ENCODE results near the gene ZBTB26. TPM values are rescaled to one million over a fixed set of nuclear protein-coding genes. Genes with fewer than 3 reads are reported as not detected.

ZBTB26 gene
- total and polyA plus RNA-seq, 10 of the 15 experiments (the other 5 are each of a cell fraction or from before 2014, with no cell fraction given): 1.8 to 19.5 (median 4.5) TPM

DNA sequence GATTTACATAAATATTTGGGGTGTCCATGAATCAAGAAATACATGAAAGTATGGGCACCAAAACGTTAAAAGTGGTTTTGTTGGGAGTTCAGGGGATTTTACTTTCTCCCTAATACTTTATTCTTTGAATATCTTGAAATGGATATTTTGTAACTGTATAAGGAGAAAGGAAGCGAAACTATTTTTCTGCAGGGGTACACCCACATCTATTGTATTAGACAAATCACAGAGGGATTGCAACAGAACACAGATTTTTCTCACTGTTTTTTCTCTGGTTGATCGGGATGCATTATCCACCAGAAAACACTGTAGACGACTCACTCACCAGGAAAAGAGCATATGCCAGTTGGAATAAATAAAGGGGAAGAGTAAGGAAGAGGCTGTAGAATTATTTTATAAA is 8.3 kb upstream of the ZBTB26 start (continued):
- no peak for TF ChIP-seq ZBTB40 (IDR thresholded peaks at IDR 0.05; ENCODE audit: borderline replicate concordance)

- Histone ChIP-seq H3K9me3 (replicated peaks; ENCODE audit: control insufficient read depth, insufficient read depth, low read length) (no peaks in the 10 kb centered on the region), H3K36me3 (ENCODE audit: control insufficient read depth in 2 of 2, insufficient read depth in 2 of 2, low read length in 1 of 2) (peaks cover 0 to 19% of the 10 kb centered on the region in 2 experiments; a peak in 1 of 4 replicates), H3K4me2 (ENCODE audit: control insufficient read depth, insufficient read depth) (no peak overlapping the region), H3K79me2 (ENCODE audit: control insufficient read depth, insufficient read depth, low read length) (peaks cover 44% of the 10 kb centered on the region), H3K4me1 (ENCODE audit: control insufficient read depth, insufficient read depth, low read length) (peaks cover 9% of the 10 kb centered on the region; the same call in 1 of the 2 replicates), H3K27me3 (replicated peaks in 1 of 2; ENCODE audit: control insufficient read depth in 2 of 2, insufficient read depth in 2 of 2, low read length in 1 of 2) (no peaks in the 10 kb centered on the region), H2AFZ (ENCODE audit: control insufficient read depth, low read depth, low read length) (no peak overlapping the region), H3K9ac (ENCODE audit: control insufficient read depth, insufficient read depth, low read length) (no peak overlapping the region), H3K4me3 (no peak overlapping the region), H4K20me1 (ENCODE audit: control insufficient read depth, insufficient read depth) (no peaks in the 10 kb centered on the region), H3K27ac (ENCODE audit: control insufficient read depth, insufficient read depth) (no peak overlapping the region)
- in situ Hi-C loops (cut with MboI) (no loop called here), intact Hi-C loops (cut with micrococcal nuclease; ENCODE audit: unreplicated experiment) (no loop called here)
- FAIRE-seq (no peak), DNase-seq (ENCODE audit: low read depth, low spot score) (no peak), ATAC-seq (no peak)
- BruUV-seq (replicated peaks): no TSS peak
- ChIA-PET POLR2A (no interaction called here), RAD21 (ENCODE audit: unreplicated experiment) (no interaction called here), CTCF (no interaction called here), SMC1A (ENCODE audit: uncharacterized antibody, unreplicated experiment) (interaction anchor here (2.4 kb wide), 1 partner anchor 11 kb away, joined by 6 read pairs; no protein-coding TSS in a partner anchor)
- 5% methylated on average over 1 of the region's 1 CpG for WGBS (ENCODE audit: insufficient coverage, insufficient replicate concordance, low lambda C conversion rate, missing lambda C conversion rate)
- TF ChIP-seq YBX1 (IDR thresholded peaks at IDR 0.05) (no peak), RBBP5 (conservative IDR thresholded peaks at IDR 0.05) (no peak), SUZ12 (IDR thresholded peaks at IDR 0.05; ENCODE audit: unreplicated experiment) (no peak), SMC3 (IDR thresholded peaks at IDR 0.05; ENCODE audit: borderline replicate concordance, low read length) (no peak), CHD2 (IDR thresholded peaks at IDR 0.05; ENCODE audit: borderline replicate concordance, low read depth, low read length) (no peak), BCL11A (IDR thresholded peaks at IDR 0.05; ENCODE audit: low read depth, low read length) (no peak), PAX8 (IDR thresholded peaks at IDR 0.05) (no peak), RCOR1 (conservative IDR thresholded peaks at IDR 0.05; ENCODE audit: low read depth, low read length) (no peak), CEBPB (IDR thresholded peaks at IDR 0.05; ENCODE audit: borderline replicate concordance in 1 of 2, low read depth in 2 of 2, low read length in 2 of 2) (no peak), NFYB (IDR thresholded peaks at IDR 0.05; ENCODE audit: insufficient read depth, low read depth, low read length) (no peak), FOS (IDR thresholded peaks at IDR 0.05; ENCODE audit: borderline replicate concordance, extremely low read depth, insufficient read length) (no peak), HDAC2 (IDR thresholded peaks at IDR 0.05) (no peak), MEF2A (IDR thresholded peaks at IDR 0.05; ENCODE audit: insufficient read depth, low read depth, low read length) (no peak), STAT3 (IDR thresholded peaks at IDR 0.05; ENCODE audit: low read depth, low read length) (no peak)
- TF ChIP-seq, protein P1, sequence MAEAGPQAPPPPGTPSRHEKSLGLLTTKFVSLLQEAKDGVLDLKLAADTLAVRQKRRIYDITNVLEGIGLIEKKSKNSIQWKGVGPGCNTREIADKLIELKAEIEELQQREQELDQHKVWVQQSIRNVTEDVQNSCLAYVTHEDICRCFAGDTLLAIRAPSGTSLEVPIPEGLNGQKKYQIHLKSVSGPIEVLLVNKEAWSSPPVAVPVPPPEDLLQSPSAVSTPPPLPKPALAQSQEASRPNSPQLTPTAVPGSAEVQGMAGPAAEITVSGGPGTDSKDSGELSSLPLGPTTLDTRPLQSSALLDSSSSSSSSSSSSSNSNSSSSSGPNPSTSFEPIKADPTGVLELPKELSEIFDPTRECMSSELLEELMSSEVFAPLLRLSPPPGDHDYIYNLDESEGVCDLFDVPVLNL (IDR thresholded peaks at IDR 0.05; ENCODE audit: low read depth, low read length): no peak
- TF ChIP-seq, protein P2, sequence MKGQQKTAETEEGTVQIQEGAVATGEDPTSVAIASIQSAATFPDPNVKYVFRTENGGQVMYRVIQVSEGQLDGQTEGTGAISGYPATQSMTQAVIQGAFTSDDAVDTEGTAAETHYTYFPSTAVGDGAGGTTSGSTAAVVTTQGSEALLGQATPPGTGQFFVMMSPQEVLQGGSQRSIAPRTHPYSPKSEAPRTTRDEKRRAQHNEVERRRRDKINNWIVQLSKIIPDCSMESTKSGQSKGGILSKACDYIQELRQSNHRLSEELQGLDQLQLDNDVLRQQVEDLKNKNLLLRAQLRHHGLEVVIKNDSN (IDR thresholded peaks at IDR 0.05; ENCODE audit: borderline replicate concordance, extremely low read length, insufficient read depth, low read depth, low read length): no peak
These were observed 5.6 kb upstream of the ZBTB26 start for GRCh38 chr9:122936883-122937282.
